Stomach (tissue), 9 donors: ENCODE data around the gene ANKRD17. TPM values are rescaled to one million over a fixed set of nuclear protein-coding genes. Genes with fewer than 3 reads are reported as not detected.
"Not testable (repeated sequence)": the region's sequence is repeated elsewhere in the genome, so short reads cannot be mapped to it uniquely, and the experiment has no call there.

Experiments used
- DNase-seq, 2 donors: peaks; one replicate each; pipeline versions ENCODE4 v3.0.0 to v3.0.0-alpha.2; 2013 to 2019
- H3K27ac ChIP-seq, 5 donors: fragments of 200-600 bp in 4 of 5; sonication (generic) in 4 of 5; one replicate each; pipeline ENCODE4 v1.5.1; 2013 to 2019; ENCODE audit warnings: mild to moderate bottlenecking in 1 of 5, moderate library complexity in 1 of 5
- H3K27me3 ChIP-seq, 3 donors: fragments of 200-600 bp; sonication (generic); one replicate each; pipeline ENCODE4 v1.5.1; 2017 to 2019; ENCODE audit warnings: mixed run types in 1 of 3
- H3K36me3 ChIP-seq, 4 donors: fragments of 200-600 bp; sonication (generic); 1 replicate in 3 of 4; 2 replicates in 1 of 4; pipeline ENCODE4 v1.5.1; 2016 to 2019
- H3K4me1 ChIP-seq, 4 donors: fragments of 200-600 bp; sonication (generic); one replicate each; pipeline ENCODE4 v1.5.1; 2016 to 2019
- H3K4me3 ChIP-seq, 4 donors: fragments of 200-600 bp; sonication (generic) in 3 of 4; one replicate each; pipeline ENCODE4 v1.5.1; 2016 to 2019; ENCODE audit warnings: mild to moderate bottlenecking in 1 of 4
- H3K9me3 ChIP-seq, 4 donors: fragments of 200-600 bp; sonication (generic); one replicate each; pipeline ENCODE4 v1.5.1; 2016 to 2019
- CTCF ChIP-seq, 7 experiments: fragments of 450-650 bp in 4 of 7; fragments of 200-600 bp in 3 of 7; sonication (generic) in 3 of 7; IDR thresholded peaks; one replicate each; pipeline ENCODE4 v1.5.1; 2016 to 2019; ENCODE audit warnings: antibody characterized with exemption in 7 of 7, control low read depth in 2 of 7, mild to moderate bottlenecking in 1 of 7
- EP300 ChIP-seq: sonication (generic); formaldehyde crosslinking; IDR thresholded peaks from one replicate; pipeline ENCODE4 v1.6.1; 2017; ENCODE audit warnings: antibody characterized with exemption
- POLR2A ChIP-seq, 4 donors: fragments of 450-650 bp; IDR thresholded peaks; one replicate each; pipeline ENCODE4 v1.6.1; 2016; ENCODE audit warnings: antibody characterized with exemption in 4 of 4, control low read depth in 2 of 4, mild to moderate bottlenecking in 1 of 4, moderate library complexity in 1 of 4
- POLR2AphosphoS5 ChIP-seq, 3 donors: sonication (generic); formaldehyde crosslinking; IDR thresholded peaks; one replicate each; pipeline ENCODE4 v1.6.1; 2016; ENCODE audit warnings: antibody characterized with exemption in 3 of 3
- WGBS, 5 donors: extraction: QIAGEN DNeasy Blood & Tissue Kit in 3 of 5; methylation state at CpG; one replicate each; pipeline versions ENCODE4 v1.1.5 to v1.1.7; 2013 to 2018; 5-methylcytosine and 5-hydroxymethylcytosine counted together
- intact Hi-C: fragments of 100-400 bp; cut with DNase I; formaldehyde crosslinking; loops from one replicate; pipeline ENCODE4 v1.15.1; 2023; ENCODE audit warnings: low total_unique reads
- polyA plus RNA-seq, 3 donors: library from polyadenylated mRNA; stranded (reverse); fragments of 200-250 nt; gene quantifications; one replicate each; pipeline ENCODE4 v1.2.3, GENCODE V29; 2013
- total RNA-seq, 5 donors: library from RNA; depleted of rRNA; stranded (reverse); fragments of >200 nt; gene quantifications; one replicate each; pipeline versions ENCODE4 v1.1.0 to v1.2.3, GENCODE V29; 2014 to 2016
- donor health status: healthy with polysubstance abuse.
- donor health status: Bipolar disorder and iron deficiency.
- donor health status: healthy.

The ANKRD17 gene
- total and polyA plus RNA-seq, 8 donors, result 6.9 to 128 (median 56.8) TPM

- intact Hi-C loops, result no loop called here
Observed at GRCh38 chr4:73303711-73304110, 45.1 kb upstream of the ANKRD17 start.

GRCh38 chr4:73299548-73300280 lies 41.1 kb upstream of the ANKRD17 start:
- no peaks in the 10 kb centered on the region for H3K27me3 ChIP-seq
- no peak overlapping the region for H3K4me3 ChIP-seq
- no peaks in the 10 kb centered on the region for H3K4me1 ChIP-seq
- no peaks in the 10 kb centered on the region for H3K36me3 ChIP-seq
- TF ChIP-seq POLR2AphosphoS5 (IDR thresholded peaks at IDR 0.05), result no peak
- TF ChIP-seq POLR2A (IDR thresholded peaks at IDR 0.05), result no peak
- no peak for TF ChIP-seq EP300
- no peak for TF ChIP-seq CTCF (IDR thresholded peaks at IDR 0.05)
- no peak for DNase-seq
- WGBS, 5 donors, result 93 to 97% (median 95%) methylated on average over 23 to 25 of the region's 25 CpGs
- H3K27ac ChIP-seq, result no peak overlapping the region
- peaks cover 0 to 22% (median 3%) of the 10 kb centered on the region in 4 donors for H3K9me3 ChIP-seq
- intact Hi-C loops, result no loop called here

More at GRCh38 chr4:73303711-73304110, 45.1 kb upstream of the ANKRD17 start:
- Histone ChIP-seq H3K36me3 (no peaks in the 10 kb centered on the region), H3K9me3 (peaks cover 0 to 15% (median 3%) of the 10 kb centered on the region in 4 donors), H3K27ac (no peak overlapping the region), H3K4me3 (no peak overlapping the region), H3K4me1 (no peaks in the 10 kb centered on the region), H3K27me3 (no peaks in the 10 kb centered on the region)
- WGBS, 5 donors, result 87 to 96% (median 92%) methylated on average over 4 of the region's 4 CpGs
- DNase-seq, result no peak
- TF ChIP-seq POLR2AphosphoS5 (IDR thresholded peaks at IDR 0.05) (no peak), CTCF (IDR thresholded peaks at IDR 0.05) (no peak), POLR2A (IDR thresholded peaks at IDR 0.05) (no peak), EP300 (no peak)

GRCh38 chr4:73292661-73293060 lies 34.1 kb upstream of the ANKRD17 start:
- 82 to 87% (median 86%) methylated on average over 9 of the region's 9 CpGs for whole genome bisulfite sequencing, 5 donors
- intact Hi-C loops, H3K27ac ChIP-seq, H3K36me3 ChIP-seq, H3K27me3 ChIP-seq, H3K4me3 ChIP-seq, H3K4me1 ChIP-seq, DNase-seq: not testable (repeated sequence)
- peaks cover 0 to 31% (median 10%) of the 10 kb centered on the region in 4 donors for H3K9me3 ChIP-seq

GRCh38 chr4:73281982-73282381 lies 23.4 kb upstream of the ANKRD17 start:
- no peak overlapping the region for H3K4me3 ChIP-seq
- intact Hi-C loops, result no loop called here
- 85 to 97% (median 94%) methylated on average over 5 of the region's 5 CpGs for WGBS, 5 donors
- H3K9me3 ChIP-seq, result peaks cover 0 to 9% (median 4%) of the 10 kb centered on the region in 4 donors
- no peak overlapping the region for H3K27ac ChIP-seq
- no peaks in the 10 kb centered on the region for H3K4me1 ChIP-seq
- TF ChIP-seq POLR2A (IDR thresholded peaks at IDR 0.05), result no peak
- TF ChIP-seq POLR2AphosphoS5 (IDR thresholded peaks at IDR 0.05), result no peak
- H3K36me3 ChIP-seq, result peaks cover 0 to 6% (median 0%) of the 10 kb centered on the region in 4 donors
- DNase-seq, result no peak
- no peaks in the 10 kb centered on the region for H3K27me3 ChIP-seq

- 82 to 100% (median 96%) methylated on average over 2 of the region's 2 CpGs for WGBS, 5 donors
Observed at GRCh38 chr4:73281396-73281795, 22.8 kb upstream of the ANKRD17 start.

More at GRCh38 chr4:73281396-73281795, 22.8 kb upstream of the ANKRD17 start:
- H3K9me3 ChIP-seq, result peaks cover 0 to 11% (median 4%) of the 10 kb centered on the region in 4 donors
- no peaks in the 10 kb centered on the region for H3K4me1 ChIP-seq
- TF ChIP-seq EP300, result no peak
- no peak for TF ChIP-seq CTCF (IDR thresholded peaks at IDR 0.05)
- TF ChIP-seq POLR2A (IDR thresholded peaks at IDR 0.05), result no peak
- no peak for TF ChIP-seq POLR2AphosphoS5 (IDR thresholded peaks at IDR 0.05)
- intact Hi-C loops, result no loop called here
- H3K4me3 ChIP-seq, result no peak overlapping the region
- H3K27me3 ChIP-seq, result no peaks in the 10 kb centered on the region
- H3K36me3 ChIP-seq, result peaks cover 0 to 6% (median 0%) of the 10 kb centered on the region in 4 donors
- no peak overlapping the region for H3K27ac ChIP-seq
- DNase-seq, result no peak
